ENCODE results near the gene PCSK5. TPM values are rescaled to one million over a fixed set of nuclear protein-coding genes. Genes with fewer than 3 reads are reported as not detected.
"Not testable (repeated sequence)": the region's sequence is repeated elsewhere in the genome, so short reads cannot be mapped to it uniquely, and the experiment has no call there.

PCSK5 gene
- total RNA-seq, 4 donors from 2014 or later, result 22.0 to 37.4 (median 27.8) TPM

GRCh38 chr9:76297721-76298239, 407.3 kb downstream of the PCSK5 start:
- no peaks in the 10 kb centered on the region for H3K27me3 ChIP-seq
- H3K36me3 ChIP-seq, result no peaks in the 10 kb centered on the region
- no peaks in the 10 kb centered on the region for H3K9me3 ChIP-seq
- 44% methylated on average over 14 of the region's 14 CpGs for WGBS
- intact Hi-C loops (cut with DNase I), result loop anchor here (10.0 kb wide), 2 partner anchors 103 to 183 kb away; no protein-coding TSS in a partner anchor
- DNase-seq (ENCODE audit: extremely low spot score), result no peak
- peak overlapping the region in 3 of 4 donors; percentile 10 to 15 (median 14) for H3K4me3 ChIP-seq
- H3K4me1 ChIP-seq, result peaks cover 0 to 26% (median 21%) of the 10 kb centered on the region in 4 donors
- TF ChIP-seq, protein P1, sequence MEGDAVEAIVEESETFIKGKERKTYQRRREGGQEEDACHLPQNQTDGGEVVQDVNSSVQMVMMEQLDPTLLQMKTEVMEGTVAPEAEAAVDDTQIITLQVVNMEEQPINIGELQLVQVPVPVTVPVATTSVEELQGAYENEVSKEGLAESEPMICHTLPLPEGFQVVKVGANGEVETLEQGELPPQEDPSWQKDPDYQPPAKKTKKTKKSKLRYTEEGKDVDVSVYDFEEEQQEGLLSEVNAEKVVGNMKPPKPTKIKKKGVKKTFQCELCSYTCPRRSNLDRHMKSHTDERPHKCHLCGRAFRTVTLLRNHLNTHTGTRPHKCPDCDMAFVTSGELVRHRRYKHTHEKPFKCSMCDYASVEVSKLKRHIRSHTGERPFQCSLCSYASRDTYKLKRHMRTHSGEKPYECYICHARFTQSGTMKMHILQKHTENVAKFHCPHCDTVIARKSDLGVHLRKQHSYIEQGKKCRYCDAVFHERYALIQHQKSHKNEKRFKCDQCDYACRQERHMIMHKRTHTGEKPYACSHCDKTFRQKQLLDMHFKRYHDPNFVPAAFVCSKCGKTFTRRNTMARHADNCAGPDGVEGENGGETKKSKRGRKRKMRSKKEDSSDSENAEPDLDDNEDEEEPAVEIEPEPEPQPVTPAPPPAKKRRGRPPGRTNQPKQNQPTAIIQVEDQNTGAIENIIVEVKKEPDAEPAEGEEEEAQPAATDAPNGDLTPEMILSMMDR (IDR thresholded peaks at IDR 0.05), result no peak
- TF ChIP-seq EP300 (IDR thresholded peaks at IDR 0.05), result no peak
- no peak for TF ChIP-seq POLR2A (IDR thresholded peaks at IDR 0.05; ENCODE audit: low read depth)
- TF ChIP-seq POLR2AphosphoS5 (IDR thresholded peaks at IDR 0.05), result peak; percentile 27 to 45
- peak overlapping the region; percentile 30 to 55 (median 50) for H3K27ac ChIP-seq (replicated peaks in 1 of 4)

GRCh38 chr9:76298521-76299144, 408.2 kb downstream of the PCSK5 start:
- no peak for TF ChIP-seq POLR2A (IDR thresholded peaks at IDR 0.05; ENCODE audit: low read depth)
- no peak for TF ChIP-seq EP300 (IDR thresholded peaks at IDR 0.05)
- TF ChIP-seq, protein P1 (IDR thresholded peaks at IDR 0.05), result peak in 1 of 3 experiments; percentile 13
- no peak for TF ChIP-seq POLR2AphosphoS5 (IDR thresholded peaks at IDR 0.05)
- no peak for DNase-seq (ENCODE audit: extremely low spot score)
- Histone ChIP-seq H3K4me3 (peak overlapping the region in 1 of 4 donors; percentile 10), H3K4me1 (peaks cover 0 to 23% (median 21%) of the 10 kb centered on the region in 4 donors), H3K27me3 (no peaks in the 10 kb centered on the region), H3K27ac (replicated peaks in 1 of 4) (peak overlapping the region; percentile 30 to 55 (median 50)), H3K36me3 (no peaks in the 10 kb centered on the region), H3K9me3 (no peaks in the 10 kb centered on the region)
- 50% methylated on average over 3 of the region's 3 CpGs for WGBS
- intact Hi-C loops (cut with DNase I), result loop anchor here (10.0 kb wide), 2 partner anchors 104 to 184 kb away; no protein-coding TSS in a partner anchor

DNA sequence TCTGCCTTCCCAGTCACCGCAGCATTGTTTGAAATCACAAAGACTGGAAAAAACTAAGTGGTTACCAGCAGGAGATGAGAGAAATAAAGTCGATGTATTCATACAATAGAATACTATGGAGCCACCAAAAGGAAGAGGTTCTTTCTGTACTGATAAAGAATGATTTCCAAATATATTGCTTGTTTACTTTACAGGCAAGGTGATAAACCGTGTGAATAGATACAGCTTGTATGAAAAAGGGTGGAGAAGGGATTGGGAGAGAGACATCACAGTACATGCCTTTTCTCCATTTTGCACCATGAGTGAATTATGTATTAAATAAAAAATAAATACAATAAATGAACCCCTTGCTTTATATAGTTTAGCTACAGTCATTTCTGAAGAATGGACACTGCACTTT, 412.1 kb downstream of the PCSK5 start:
- Histone ChIP-seq H3K9me3 (no peaks in the 10 kb centered on the region), H3K27ac (replicated peaks in 1 of 4) (no peak overlapping the region), H3K27me3 (no peaks in the 10 kb centered on the region), H3K4me1 (peaks cover 0 to 14% (median 13%) of the 10 kb centered on the region in 4 donors), H3K36me3 (no peaks in the 10 kb centered on the region), H3K4me3 (no peak overlapping the region)
- no peak for DNase-seq (ENCODE audit: extremely low spot score)
- TF ChIP-seq, protein P1 (IDR thresholded peaks at IDR 0.05), result no peak
- TF ChIP-seq EP300 (IDR thresholded peaks at IDR 0.05) (no peak), POLR2A (IDR thresholded peaks at IDR 0.05; ENCODE audit: low read depth) (no peak), POLR2AphosphoS5 (IDR thresholded peaks at IDR 0.05) (no peak)
- 86% methylated on average over 3 of the region's 3 CpGs for WGBS
- intact Hi-C loops (cut with DNase I), result loop anchor here (2.0 to 5.0 kb wide), 3 partner anchors 410 to 1035 kb away; partner anchors contain the start of gene PCSK5

DNA sequence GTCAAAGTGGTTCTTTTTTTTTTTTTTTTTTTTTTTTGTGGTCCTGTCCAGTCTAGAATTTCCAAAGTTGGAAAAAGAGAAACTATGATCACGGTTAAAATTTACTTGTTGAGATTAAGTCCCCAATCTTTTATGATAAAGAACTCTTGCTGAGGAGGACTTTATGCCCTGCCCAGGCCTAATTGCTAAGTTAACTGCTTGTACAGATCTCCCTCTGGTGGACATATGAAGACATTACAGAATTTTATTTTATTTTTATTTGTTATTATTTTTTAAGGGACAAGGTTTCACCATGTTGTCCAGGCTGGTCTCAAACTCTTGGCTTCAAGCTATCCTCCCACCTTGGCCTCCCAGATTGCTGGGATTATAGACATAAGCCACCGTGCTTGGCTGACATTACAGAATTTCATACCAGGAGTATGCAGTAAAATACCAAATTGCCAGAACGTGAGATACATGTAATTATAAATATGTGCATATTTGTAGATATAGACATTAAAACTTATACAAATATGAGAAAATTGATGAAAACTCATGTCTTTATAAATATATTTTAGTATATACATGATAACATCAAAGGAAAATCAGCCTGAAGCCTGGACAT, 412.6 kb downstream of the PCSK5 start:
- no peak overlapping the region for H3K27ac ChIP-seq (replicated peaks in 1 of 4)
- H3K27me3 ChIP-seq, result no peaks in the 10 kb centered on the region
- no peak for TF ChIP-seq POLR2AphosphoS5 (IDR thresholded peaks at IDR 0.05)
- TF ChIP-seq, protein P1 (IDR thresholded peaks at IDR 0.05), result peak; percentile 63 to 78 (median 72)
- no peak for TF ChIP-seq POLR2A (IDR thresholded peaks at IDR 0.05; ENCODE audit: low read depth)
- peaks cover 0 to 11% (median 8%) of the 10 kb centered on the region in 4 donors for H3K4me1 ChIP-seq
- DNase-seq (ENCODE audit: extremely low spot score), result no peak
- H3K36me3 ChIP-seq, result no peaks in the 10 kb centered on the region
- intact Hi-C loops (cut with DNase I), result loop anchor here (2.0 to 5.0 kb wide), 3 partner anchors 411 to 1036 kb away; partner anchors contain the start of gene PCSK5
- no peaks in the 10 kb centered on the region for H3K9me3 ChIP-seq
- H3K4me3 ChIP-seq, result no peak overlapping the region
- WGBS, result 16% methylated on average over 3 of the region's 3 CpGs

DNA sequence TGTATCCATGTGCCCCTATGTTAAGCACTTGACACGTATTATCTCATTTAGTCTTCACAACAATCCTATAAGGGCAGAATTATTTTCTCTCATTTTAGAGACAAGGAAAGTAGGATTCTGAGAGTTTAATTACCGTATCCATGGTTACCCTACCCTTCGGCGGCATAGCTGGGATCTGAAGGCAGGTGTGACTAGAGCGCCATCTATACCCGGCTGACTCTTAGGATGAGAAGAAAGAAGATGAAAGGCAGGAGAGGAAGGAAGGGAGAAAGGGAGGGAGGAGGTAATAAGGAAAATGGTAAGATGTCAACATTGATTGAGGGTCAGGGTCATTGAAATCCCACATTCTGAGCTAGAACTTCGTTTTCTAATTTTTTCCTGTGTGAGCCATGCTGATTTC, 416.6 kb downstream of the PCSK5 start:
- H3K9me3 ChIP-seq; H3K27ac ChIP-seq (replicated peaks in 1 of 4); H3K4me3 ChIP-seq; H3K4me1 ChIP-seq; H3K36me3 ChIP-seq; intact Hi-C loops (cut with DNase I); H3K27me3 ChIP-seq; DNase-seq (ENCODE audit: extremely low spot score): not testable (repeated sequence)
- 41% methylated on average over 6 of the region's 7 CpGs for WGBS
